GM12878 (cell line): Measurements from ENCODE around the gene ADAP1.

ENCODE experiments used
- ASH2L ChIP-seq: fragments of 300-600, 200-600 bp; sonication (generic); IDR thresholded peaks from 2 replicates; pipeline ENCODE4 v1.6.1; 2017; ENCODE audit warnings: low read depth, mild to moderate bottlenecking, borderline replicate concordance
- CTCF ChIP-seq, 3 experiments: IDR thresholded peaks in 2 of 3; conservative IDR thresholded peaks in 1 of 3; 2 replicates each; pipeline ENCODE4 v1.5.1; 2011; ENCODE audit warnings: low read depth in 3 of 3, low read length in 3 of 3, mild to moderate bottlenecking in 3 of 3, control low read depth in 2 of 3, moderate library complexity in 2 of 3, inconsistent platforms in 1 of 3, mixed read lengths in 1 of 3; ENCODE audit not compliant: control insufficient read depth in 2 of 3, insufficient read depth in 1 of 3; ENCODE audit errors: extremely low read depth in 1 of 3
- PAX5 ChIP-seq: IDR thresholded peaks from 2 replicates; pipeline ENCODE4 v1.6.1; 2011; ENCODE audit warnings: low read depth, low read length, borderline replicate concordance
- ZNF274 ChIP-seq: IDR thresholded peaks from one replicate; pipeline ENCODE4 v1.8.0; 2011; ENCODE audit not compliant: insufficient read length, insufficient read depth

- TF ChIP-seq ASH2L (no peak), ZNF274 (no peak), CTCF (IDR thresholded peaks at IDR 0.05 in 2 of 3, conservative IDR thresholded peaks at IDR 0.05 in 1 of 3; ENCODE audit: control insufficient read depth in 2 of 3, extremely low read depth in 1 of 3, insufficient read depth in 1 of 3, low read depth in 3 of 3, low read length in 3 of 3) (no peak), PAX5 (no peak)
These were observed 23.3 kb downstream of the ADAP1 start for GRCh38 chr7:930975-931758.
